CD14-positive monocyte (primary cell): ENCODE data around the gene SOCS3. TPM values are rescaled to one million over a fixed set of nuclear protein-coding genes. Genes with fewer than 3 reads are reported as not detected.

Source experiments
- DNase-seq, 3 donors: peaks; one replicate each; pipeline ENCODE4 v3.0.0-alpha.2; 2011 to 2022
- H2AFZ ChIP-seq: 2 replicates; pipeline ENCODE4 v1.6.0; 2012; ENCODE audit warnings: mild to moderate bottlenecking, low read depth, low read length, inconsistent platforms; ENCODE audit not compliant: insufficient read depth, poor library complexity, severe bottlenecking
- H3K27ac ChIP-seq, 2 donors: 1 replicate in 1 of 2; 2 replicates in 1 of 2; pipeline ENCODE4 v1.5.1; 2012 to 2013; ENCODE audit warnings: low read length in 2 of 2, control low read depth in 1 of 2, inconsistent platforms in 1 of 2, low read depth in 1 of 2, mild to moderate bottlenecking in 1 of 2
- H3K27me3 ChIP-seq, 2 donors: one replicate each; pipeline versions ENCODE4 v1.6.0 to v1.6.1; 2011 to 2013; ENCODE audit warnings: low read length in 2 of 2; ENCODE audit not compliant: control insufficient read depth in 2 of 2, insufficient read depth in 2 of 2
- H3K36me3 ChIP-seq, 2 donors: replicated peaks in 1 of 2; 1 replicate in 1 of 2; 2 replicates in 1 of 2; pipeline versions ENCODE4 v1.5.1 to v1.6.1; 2012 to 2013; ENCODE audit warnings: low read length in 2 of 2, control low read depth in 1 of 2, inconsistent platforms in 1 of 2, mild to moderate bottlenecking in 1 of 2; ENCODE audit not compliant: insufficient read depth in 2 of 2, control insufficient read depth in 1 of 2
- H3K4me1 ChIP-seq, 2 donors: 1 replicate in 1 of 2; 2 replicates in 1 of 2; pipeline versions ENCODE4 v1.5.1 to v1.6.1; 2012 to 2013; ENCODE audit warnings: low read length in 2 of 2, control low read depth in 1 of 2, inconsistent platforms in 1 of 2, mild to moderate bottlenecking in 1 of 2, moderate library complexity in 1 of 2; ENCODE audit not compliant: insufficient read depth in 2 of 2, control insufficient read depth in 1 of 2
- H3K4me2 ChIP-seq: replicated peaks from 2 replicates; pipeline ENCODE3; 2012; ENCODE audit warnings: low read length, moderate library complexity, mild to moderate bottlenecking; ENCODE audit not compliant: poor library complexity, severe bottlenecking; ENCODE audit errors: extremely low read depth
- H3K4me3 ChIP-seq, 3 experiments: fragments of 200-600 bp in 1 of 3; sonication (generic) in 1 of 3; replicated peaks in 1 of 3; 1 replicate in 2 of 3; 2 replicates in 1 of 3; pipeline ENCODE4 v1.5.1; 2011 to 2013; ENCODE audit warnings: low read length in 3 of 3, mild to moderate bottlenecking in 3 of 3, control low read depth in 2 of 3, low read depth in 2 of 3, inconsistent platforms in 1 of 3, moderate library complexity in 1 of 3
- H3K79me2 ChIP-seq: 2 replicates; pipeline ENCODE4 v1.6.0; 2012; ENCODE audit warnings: mild to moderate bottlenecking, control low read depth, inconsistent platforms, low read length, moderate library complexity; ENCODE audit not compliant: insufficient read depth
- H3K9ac ChIP-seq: 2 replicates; pipeline ENCODE4 v1.6.0; 2017; ENCODE audit warnings: low read length, mild to moderate bottlenecking; ENCODE audit not compliant: insufficient read depth, poor library complexity, severe bottlenecking
- H3K9me3 ChIP-seq, 2 donors: replicated peaks in 1 of 2; 1 replicate in 1 of 2; 2 replicates in 1 of 2; pipeline versions ENCODE4 v1.5.1 to v1.6.1; 2012 to 2013; ENCODE audit warnings: low read length in 2 of 2, control low read depth in 1 of 2; ENCODE audit not compliant: control insufficient read depth in 1 of 2, insufficient read depth in 1 of 2
- H4K20me1 ChIP-seq: 2 replicates; pipeline ENCODE4 v1.6.0; 2012; ENCODE audit warnings: mild to moderate bottlenecking, low read length, control low read depth, moderate library complexity; ENCODE audit not compliant: insufficient read depth
- H3K27ac Mint-ChIP-seq, 7 donors: one replicate each; pipeline ENCODE4 v1.8.0; 2020; ENCODE audit warnings: mild to moderate bottlenecking in 7 of 7, mixed read lengths in 7 of 7, moderate library complexity in 6 of 7, inconsistent platforms in 2 of 7
- H3K27me3 Mint-ChIP-seq, 3 donors: one replicate each; pipeline ENCODE4 v1.8.0; 2021 to 2022; ENCODE audit warnings: low read depth in 3 of 3, mild to moderate bottlenecking in 3 of 3, mixed read lengths in 3 of 3, moderate library complexity in 3 of 3, inconsistent platforms in 1 of 3
- H3K36me3 Mint-ChIP-seq, 2 donors: one replicate each; pipeline ENCODE4 v1.8.0; 2020; ENCODE audit warnings: mixed read lengths in 2 of 2, inconsistent platforms in 1 of 2, mild to moderate bottlenecking in 1 of 2
- H3K4me1 Mint-ChIP-seq: one replicate; pipeline ENCODE4 v1.8.0; 2020; ENCODE audit warnings: mild to moderate bottlenecking, mixed read lengths
- H3K4me3 Mint-ChIP-seq, 2 donors: one replicate each; pipeline ENCODE4 v1.8.0; 2020; ENCODE audit warnings: mild to moderate bottlenecking in 2 of 2, mixed read lengths in 2 of 2, moderate library complexity in 1 of 2
- H3K9me3 Mint-ChIP-seq, 7 donors: one replicate each; pipeline ENCODE4 v1.8.0; 2020 to 2022; ENCODE audit warnings: mixed read lengths in 7 of 7, mild to moderate bottlenecking in 6 of 7, moderate library complexity in 6 of 7, inconsistent platforms in 2 of 7
- CTCF ChIP-seq: fragments of 200-600 bp; IDR thresholded peaks from one replicate; pipeline ENCODE4 v1.8.0; 2022; ENCODE audit warnings: antibody characterized with exemption, mild to moderate bottlenecking
- WGBS: methylation state at CpG from one replicate; pipeline ENCODE4 v1.1.5; 2013; ENCODE audit warnings: missing lambda C conversion rate; ENCODE audit not compliant: insufficient coverage; 5-methylcytosine and 5-hydroxymethylcytosine counted together
- intact Hi-C, 2 donors: fragments of 100-400 bp; cut with micrococcal nuclease; formaldehyde crosslinking; loops; one replicate each; pipeline versions ENCODE4 v1.15.0 to v1.15.1; 2023
- polyA plus RNA-seq, 3 donors: library from polyadenylated mRNA; depleted of rRNA in 1 of 3; unstranded in 2 of 3; stranded (reverse) in 1 of 3; fragments of 300-500 nt in 2 of 3; fragments of >200 nt in 1 of 3; fragmentation: Illumina TruSeq in 2 of 3; gene quantifications; 1 replicate in 2 of 3; 2 replicates in 1 of 3; pipeline ENCODE4 v1.2.3, GENCODE V29; 2012 to 2021

SOCS3 gene
- polyA plus RNA-seq, 3 donors = 123 to 441 (median 144) TPM

- Mint-ChIP-seq H3K4me1 (peaks cover 16% of the 10 kb centered on the region), H3K27ac (peak overlapping the region in 2 of 7 donors; percentile 9 to 70), H3K36me3 (peaks cover 76 to 92% of the 10 kb centered on the region in 2 donors), H3K27me3 (no peaks in the 10 kb centered on the region), H3K4me3 (no peak overlapping the region), H3K9me3 (peaks cover 0 to 1% (median 0%) of the 10 kb centered on the region in 7 donors)
- H3K36me3 ChIP-seq = peaks cover 59 to 90% of the 10 kb centered on the region in 2 donors
- no peaks in the 10 kb centered on the region for H3K9me3 ChIP-seq
- peaks cover 71% of the 10 kb centered on the region for H4K20me1 ChIP-seq
- no peak for TF ChIP-seq CTCF
- intact Hi-C loops = no loop called here
- H3K27me3 ChIP-seq = no peaks in the 10 kb centered on the region
- no peak for DNase-seq
- H2AFZ ChIP-seq = no peak overlapping the region
- no peak overlapping the region for H3K9ac ChIP-seq
- 100% methylated on average over 5 of the region's 7 CpGs for WGBS
- no peak overlapping the region for H3K27ac ChIP-seq
- no peak overlapping the region for H3K4me2 ChIP-seq
- no peak overlapping the region for H3K4me3 ChIP-seq
- peaks cover 95% of the 10 kb centered on the region for H3K79me2 ChIP-seq
- H3K4me1 ChIP-seq = peaks cover 14 to 15% of the 10 kb centered on the region in 2 donors
Measured at GRCh38 chr17:78394209-78394608, 34.3 kb upstream of the SOCS3 start.

- WGBS = 100% methylated on average over 4 of the region's 4 CpGs
- no peak for TF ChIP-seq CTCF
Measured at GRCh38 chr17:78393575-78393974, 33.7 kb upstream of the SOCS3 start.

More at GRCh38 chr17:78393575-78393974, 33.7 kb upstream of the SOCS3 start:
- peak overlapping the region in 3 of 7 donors; percentile 53 to 84 (median 84) for H3K27ac Mint-ChIP-seq
- Histone ChIP-seq H3K9ac (no peak overlapping the region), H3K4me1 (peaks cover 21 to 22% of the 10 kb centered on the region in 2 donors), H4K20me1 (peaks cover 64% of the 10 kb centered on the region), H3K4me3 (no peak overlapping the region), H3K9me3 (no peaks in the 10 kb centered on the region), H3K4me2 (no peak overlapping the region), H3K27me3 (no peaks in the 10 kb centered on the region), H3K79me2 (peaks cover 89% of the 10 kb centered on the region), H3K27ac (no peak overlapping the region), H3K36me3 (peaks cover 52 to 83% of the 10 kb centered on the region in 2 donors), H2AFZ (no peak overlapping the region)
- H3K4me3 Mint-ChIP-seq = no peak overlapping the region
- DNase-seq = no peak
- H3K36me3 Mint-ChIP-seq = peaks cover 70 to 86% of the 10 kb centered on the region in 2 donors
- peaks cover 23% of the 10 kb centered on the region for H3K4me1 Mint-ChIP-seq
- peaks cover 0 to 1% (median 0%) of the 10 kb centered on the region in 3 donors for H3K27me3 Mint-ChIP-seq
- peaks cover 0 to 1% (median 0%) of the 10 kb centered on the region in 7 donors for H3K9me3 Mint-ChIP-seq
- intact Hi-C loops = no loop called here
